NCI-H2029 (cell line): ENCODE measurements around the gene OTUB1.
"Not testable (repeated sequence)": the region's sequence is repeated elsewhere in the genome, so short reads cannot be mapped to it uniquely, and the experiment has no call there.

Experiments used
- DNase-seq: peaks from one replicate; lab custom pipeline; 2025; lab: John Stamatoyannopoulos, UW

OTUB1 gene

DNA sequence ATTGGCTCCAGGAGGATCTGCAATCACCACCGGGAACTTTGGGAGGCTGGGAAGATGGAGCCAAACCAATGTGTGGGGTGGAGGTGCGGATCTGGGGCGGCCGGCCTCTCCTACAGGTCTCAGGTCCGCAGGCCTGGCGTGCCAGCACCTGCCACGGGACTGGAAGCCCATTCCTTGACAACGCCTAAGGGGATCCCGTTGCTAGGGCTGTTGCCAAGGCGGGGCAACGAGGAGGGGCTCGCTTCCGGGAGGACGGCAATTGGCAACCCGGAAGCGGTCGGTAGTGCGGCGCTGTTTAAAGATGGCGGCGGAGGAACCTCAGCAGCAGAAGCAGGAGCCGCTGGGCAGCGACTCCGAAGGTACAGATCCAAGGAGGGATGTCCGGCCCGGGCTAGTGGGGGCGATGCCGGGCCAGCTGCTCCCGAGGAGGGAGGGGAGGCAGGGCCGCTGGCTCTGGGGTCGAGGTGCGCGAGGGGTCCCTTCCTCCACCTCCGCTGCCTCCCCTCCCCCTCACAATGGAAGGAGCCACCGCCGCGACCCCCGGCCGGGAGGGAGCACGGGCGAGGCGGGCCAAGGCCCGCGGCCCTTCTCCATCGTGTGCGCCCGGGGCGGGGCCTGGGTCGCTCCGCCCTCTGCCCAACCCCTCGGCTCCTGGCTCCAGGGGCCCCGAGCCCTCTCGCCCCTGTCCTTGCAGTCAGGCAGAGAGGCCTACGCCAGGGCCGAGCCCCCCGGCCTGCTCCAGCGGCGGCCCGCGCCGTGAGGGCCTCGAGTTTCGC lies at the start of gene OTUB1:
OTUB1 (plus strand) TSS at position 283 of the 776 bp plus-strand sequence; CDS start at position 302, 19 bp downstream.
- peak; percentile 89 for DNase-seq

GRCh38 chr11:63937713-63938478 lies 48.3 kb upstream of the OTUB1 start:
- DNase-seq = no peak

DNA sequence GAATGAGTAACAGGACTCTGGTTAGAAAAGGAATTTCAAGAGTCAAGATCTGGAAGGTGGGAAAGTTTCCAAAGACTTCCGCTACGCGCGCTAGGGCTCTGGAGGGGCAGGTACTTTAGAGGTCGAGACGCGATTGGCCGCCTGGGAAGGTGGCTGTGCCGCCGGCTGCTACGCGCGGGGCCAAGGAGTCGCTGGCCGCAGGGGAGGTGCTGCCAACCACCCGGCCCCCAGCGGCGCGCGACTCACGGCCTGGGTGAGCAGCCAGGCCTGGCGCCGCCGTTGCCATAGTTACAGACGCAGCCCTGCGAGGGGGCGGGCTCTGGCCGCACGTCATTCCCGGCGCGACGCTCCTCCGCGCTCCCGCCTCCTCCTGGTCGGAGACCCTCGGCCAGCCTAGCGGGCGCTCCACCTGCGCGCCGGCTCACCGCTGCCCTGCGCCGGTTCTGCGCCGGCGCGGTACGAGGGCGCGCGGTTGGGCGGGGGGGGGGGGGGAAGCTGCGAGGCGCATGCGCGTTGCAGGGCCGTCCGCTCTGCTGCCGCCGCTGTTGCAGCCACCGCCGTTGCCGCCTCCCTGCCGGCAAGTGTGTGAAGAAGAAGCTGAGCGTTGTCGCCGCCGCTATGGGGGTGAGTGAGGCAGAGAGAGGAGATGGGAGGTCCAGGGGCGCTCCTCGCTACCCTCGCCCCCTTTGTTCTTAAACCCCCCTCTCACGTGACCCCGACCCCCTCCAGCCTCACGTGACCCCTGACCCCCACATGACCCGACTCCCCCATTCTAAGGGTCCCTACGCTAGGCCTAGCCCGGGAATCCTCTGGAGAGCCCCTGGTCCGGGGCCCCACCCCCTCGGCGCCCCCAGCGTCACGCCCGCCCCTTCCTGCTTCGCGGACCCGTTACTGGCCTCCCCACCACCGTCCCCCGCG lies 47.5 kb upstream of the OTUB1 start, which contains the start of gene NAA40:
NAA40 (plus strand) TSS at position 524 of the 918 bp plus-strand sequence; CDS start at position 619, 95 bp downstream.
- peak; percentile 96 for DNase-seq

DNA sequence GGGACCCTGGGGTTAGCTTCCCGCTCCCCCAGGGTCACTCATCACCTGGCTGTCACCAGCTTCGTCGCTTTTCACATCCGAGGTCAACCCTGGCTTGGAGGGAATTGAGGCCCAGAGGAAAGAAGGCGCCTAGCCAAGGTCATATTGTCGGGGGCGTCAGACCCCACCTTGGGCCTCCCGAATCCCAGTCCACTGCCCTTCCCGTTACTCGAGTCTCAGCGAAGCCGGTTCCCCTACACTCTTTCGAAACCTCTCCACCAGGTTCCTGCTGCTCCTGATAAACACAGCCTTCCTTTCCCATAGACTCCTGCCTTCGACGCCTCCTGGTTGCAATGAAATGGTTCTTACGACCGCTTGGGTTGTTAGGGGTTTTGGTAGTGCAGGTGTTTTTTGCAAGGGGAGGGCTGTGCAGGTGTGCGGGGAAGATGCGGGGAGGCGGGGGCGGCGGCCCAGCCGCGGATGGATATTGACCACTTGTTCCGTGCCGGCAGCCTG lies 46.8 kb upstream of the OTUB1 start:
- DNase-seq = no peak

GRCh38 chr11:63940786-63941185 lies 45.5 kb upstream of the OTUB1 start:
- no peak for DNase-seq

- no peak for DNase-seq
Observed at GRCh38 chr11:63941901-63942300, 44.3 kb upstream of the OTUB1 start.

GRCh38 chr11:63942803-63943202 lies 43.4 kb upstream of the OTUB1 start:
- DNase-seq = no peak

DNA sequence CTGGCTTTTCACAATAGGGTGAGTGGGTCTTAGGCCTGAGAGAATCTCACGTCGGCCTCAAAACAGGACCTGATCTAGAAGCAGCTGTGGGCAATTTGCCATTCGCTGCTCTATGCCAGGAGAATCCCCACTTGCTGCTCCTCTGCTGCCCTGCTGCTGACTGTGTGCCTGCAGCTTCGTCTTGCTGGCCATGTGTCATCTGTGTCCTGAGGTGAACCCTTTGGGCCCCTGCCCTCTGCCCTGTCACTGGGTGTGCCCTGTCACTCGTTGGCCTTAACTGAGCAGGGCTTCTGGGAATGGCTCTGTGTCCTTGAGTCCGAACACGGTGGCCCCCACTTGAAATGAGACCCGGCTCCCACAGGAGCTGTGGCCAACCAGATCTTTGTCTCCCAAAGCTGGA lies 41.3 kb upstream of the OTUB1 start:
- DNase-seq = no peak

DNA sequence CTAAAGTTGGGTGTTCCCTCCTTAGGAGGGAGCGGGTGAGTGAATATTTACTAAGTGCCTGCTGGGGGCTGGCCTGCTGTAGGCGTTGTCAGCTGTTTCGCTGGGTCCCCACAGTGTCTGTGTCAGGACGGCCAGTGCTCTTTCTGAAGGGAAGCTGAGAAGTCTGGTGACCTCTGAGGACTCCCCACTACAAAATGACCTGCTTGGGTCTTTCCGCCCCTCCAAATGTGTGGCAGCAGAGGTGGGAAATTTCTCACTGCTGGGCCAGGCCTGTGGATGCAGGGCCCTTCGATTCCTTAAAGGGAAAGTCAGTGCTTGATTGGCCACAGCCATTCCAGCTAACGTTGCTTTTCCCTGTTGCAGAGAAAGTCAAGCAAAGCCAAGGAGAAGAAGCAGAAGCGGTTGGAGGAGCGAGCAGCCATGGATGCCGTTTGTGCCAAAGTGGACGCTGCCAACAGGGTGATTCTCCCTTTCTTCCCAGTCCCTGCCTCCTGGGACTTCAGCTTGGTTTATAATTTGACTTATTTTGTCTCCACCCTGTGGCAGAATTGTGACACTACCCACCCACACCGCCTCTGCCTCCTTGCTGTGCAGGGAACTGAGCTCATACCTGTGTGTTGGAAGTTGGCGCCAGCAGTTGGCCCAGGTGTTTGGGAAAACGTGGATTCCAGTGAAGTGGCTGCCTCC lies 40.6 kb upstream of the OTUB1 start:
- DNase-seq = peak; percentile 62

DNA sequence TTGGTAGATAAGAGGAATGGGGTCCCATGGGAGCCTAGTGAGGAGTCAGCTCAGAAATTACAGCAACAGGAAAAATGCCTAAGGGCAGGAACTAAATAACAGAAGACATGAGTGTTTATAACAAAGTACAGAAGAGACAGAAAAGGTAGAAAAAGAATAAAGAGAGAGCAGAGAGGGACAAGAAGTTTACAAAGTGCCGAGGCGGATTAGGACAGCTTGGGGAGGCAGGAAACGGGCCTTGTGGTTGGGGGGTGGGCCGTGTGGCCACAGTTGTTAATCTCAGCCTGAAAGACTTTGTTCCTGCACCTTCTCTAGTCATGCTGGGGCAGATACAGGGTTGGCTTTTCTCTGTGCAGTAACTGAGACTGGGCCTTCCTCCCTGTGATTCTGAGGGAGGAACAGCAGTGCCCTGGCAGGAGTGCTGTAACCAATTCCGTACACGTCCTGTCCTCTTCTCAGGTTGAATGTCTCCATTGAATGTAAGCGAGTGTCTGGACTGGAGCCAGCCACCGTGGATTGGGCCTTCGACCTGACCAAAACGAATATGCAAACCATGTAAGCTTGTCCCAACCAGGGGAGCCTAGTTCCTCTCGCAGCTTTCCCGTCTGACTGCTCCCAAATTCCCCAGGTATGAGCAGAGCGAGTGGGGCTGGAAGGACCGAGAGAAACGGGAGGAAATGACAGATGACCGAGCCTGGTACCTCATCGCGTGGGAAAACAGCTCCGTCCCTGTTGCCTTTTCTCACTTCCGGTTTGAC lies 34.3 kb upstream of the OTUB1 start:
- DNase-seq = no peak

DNA sequence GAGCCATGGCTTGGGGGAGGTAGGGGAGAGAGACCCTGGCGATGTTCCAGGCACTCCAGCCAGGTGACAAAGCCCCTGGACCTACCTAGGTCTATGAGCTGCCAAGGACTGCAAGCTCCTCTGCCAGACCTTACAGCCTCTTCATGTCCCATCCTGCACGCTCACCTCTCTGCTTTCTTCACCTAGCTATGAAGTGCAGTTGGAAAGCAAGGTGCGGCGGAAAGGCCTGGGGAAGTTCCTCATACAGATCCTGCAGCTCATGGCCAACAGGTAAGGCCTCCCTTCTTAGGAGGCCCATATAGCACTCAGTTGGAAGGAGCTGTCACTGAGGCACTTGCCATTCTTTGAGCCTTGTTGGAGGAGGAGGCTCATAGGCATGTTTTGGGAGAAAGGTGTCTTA lies 33.7 kb upstream of the OTUB1 start:
- DNase-seq = no peak

GRCh38 chr11:63958008-63958407 lies 28.2 kb upstream of the OTUB1 start:
- no peak for DNase-seq

DNA sequence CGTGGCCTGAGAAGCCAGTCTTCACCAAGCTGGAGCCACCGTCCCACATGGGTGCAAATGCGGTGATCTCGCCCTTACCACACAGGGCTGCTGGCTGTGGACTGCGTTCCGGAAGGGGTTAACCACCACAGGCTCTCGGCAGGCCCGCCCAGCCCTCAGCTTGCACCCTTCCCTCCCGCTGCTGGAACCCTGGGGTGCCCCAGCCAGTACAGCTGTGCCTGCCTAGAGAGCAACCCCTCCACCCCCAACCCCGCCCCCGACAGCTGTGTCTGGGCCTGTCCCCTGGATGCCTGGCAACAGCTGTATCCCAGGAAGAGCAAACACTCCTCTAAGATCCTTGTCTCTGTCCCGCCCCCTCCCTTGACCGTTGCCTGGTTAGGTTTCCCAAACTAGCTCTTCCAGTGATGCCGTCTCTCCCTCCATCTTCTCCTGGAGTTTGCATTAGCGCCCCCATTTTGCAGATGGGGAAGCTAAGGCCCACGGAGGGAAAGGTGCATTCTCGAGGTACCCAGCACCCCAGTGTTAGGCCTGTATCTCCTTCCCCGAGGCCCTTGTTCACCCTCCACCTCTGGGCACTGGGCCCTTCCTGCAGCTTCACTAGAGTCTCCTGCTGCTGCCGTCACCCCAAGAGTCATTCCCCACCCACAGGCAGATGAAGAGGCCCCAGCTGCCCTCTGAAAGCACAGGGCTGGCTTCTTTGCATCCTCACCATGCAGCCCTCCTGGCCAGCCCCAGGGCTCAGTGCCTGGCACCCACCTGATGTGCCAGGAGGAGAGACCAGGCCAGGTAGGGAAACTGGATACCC lies 24.4 kb upstream of the OTUB1 start:
- DNase-seq = peak; percentile 76

DNA sequence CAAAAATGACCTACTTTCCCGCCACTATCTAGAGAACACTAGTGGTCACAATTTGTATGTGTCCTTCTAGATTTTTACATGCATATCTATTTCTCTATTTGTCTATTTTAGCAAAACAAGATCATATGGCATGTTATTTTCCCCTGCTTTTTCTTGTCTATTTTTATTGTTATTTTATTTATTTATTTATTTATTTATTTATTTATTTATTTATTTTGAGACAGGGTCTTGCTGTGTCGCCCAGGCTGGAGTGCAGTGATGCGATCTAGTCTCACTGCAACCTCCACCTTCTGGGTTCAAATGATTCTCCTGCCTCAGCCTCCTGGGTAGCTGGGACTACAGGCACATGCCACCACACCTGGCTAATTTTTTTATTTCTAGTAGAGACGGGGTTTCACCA lies 22.3 kb upstream of the OTUB1 start:
- not testable (repeated sequence) for DNase-seq

GRCh38 chr11:63966444-63966843 lies 19.8 kb upstream of the OTUB1 start:
- no peak for DNase-seq

DNA sequence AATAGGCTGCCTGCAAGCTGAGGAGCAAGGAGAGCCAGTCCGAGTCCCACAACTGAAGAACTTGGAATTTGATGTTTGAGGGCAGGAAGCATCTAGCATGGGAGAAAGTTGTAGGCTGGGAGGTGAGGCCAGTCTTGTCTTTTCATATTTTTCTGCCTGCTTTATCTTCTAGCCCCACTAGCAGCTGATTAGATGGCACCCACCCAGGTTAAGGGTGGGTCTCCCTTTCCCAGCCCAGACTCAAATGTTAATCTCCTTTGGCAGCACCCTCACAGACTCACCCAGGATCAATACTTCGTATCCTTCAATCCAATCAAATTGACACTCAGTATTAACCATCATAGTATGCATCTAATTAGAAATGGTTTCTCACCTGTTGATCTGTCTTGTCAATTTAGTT lies 16.8 kb upstream of the OTUB1 start:
- DNase-seq = no peak

DNA sequence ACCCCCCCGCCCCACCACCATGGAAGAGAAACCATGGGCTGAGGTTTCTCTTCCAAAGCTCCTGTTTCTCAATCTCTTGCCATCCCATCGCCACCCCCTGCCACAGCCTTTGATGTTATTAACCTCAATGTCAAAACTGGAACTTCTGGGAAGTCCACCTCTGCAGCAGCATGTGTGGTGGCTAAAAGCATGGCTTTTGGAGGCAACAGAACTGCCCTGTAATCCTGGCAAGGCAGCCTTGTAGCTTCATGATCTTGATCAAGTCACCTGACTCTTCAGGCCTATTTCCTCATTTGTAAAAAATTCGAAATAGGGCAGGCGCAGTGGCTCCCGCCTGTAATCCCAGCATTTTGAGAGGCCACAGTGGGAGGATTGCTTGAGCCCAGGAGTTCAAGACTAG lies 15.3 kb upstream of the OTUB1 start:
- no peak for DNase-seq

DNA sequence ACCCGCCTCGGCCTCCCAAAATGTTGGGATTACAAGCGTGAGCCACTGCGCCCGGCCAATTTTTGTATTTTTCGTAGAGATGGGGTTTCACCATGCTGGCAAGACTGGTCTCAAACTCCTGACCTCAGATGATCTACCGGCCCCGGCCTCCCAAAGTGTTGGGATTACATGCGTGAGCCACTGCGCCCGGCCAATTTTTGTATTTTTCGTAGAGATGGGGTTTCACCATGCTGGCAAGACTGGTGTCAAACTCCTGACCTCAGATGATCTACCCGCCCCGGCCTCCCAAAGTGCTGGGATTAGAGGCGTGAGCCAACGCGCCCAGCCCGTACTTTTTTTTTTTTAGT lies 12.4 kb upstream of the OTUB1 start:
- DNase-seq = not testable (repeated sequence)

DNA sequence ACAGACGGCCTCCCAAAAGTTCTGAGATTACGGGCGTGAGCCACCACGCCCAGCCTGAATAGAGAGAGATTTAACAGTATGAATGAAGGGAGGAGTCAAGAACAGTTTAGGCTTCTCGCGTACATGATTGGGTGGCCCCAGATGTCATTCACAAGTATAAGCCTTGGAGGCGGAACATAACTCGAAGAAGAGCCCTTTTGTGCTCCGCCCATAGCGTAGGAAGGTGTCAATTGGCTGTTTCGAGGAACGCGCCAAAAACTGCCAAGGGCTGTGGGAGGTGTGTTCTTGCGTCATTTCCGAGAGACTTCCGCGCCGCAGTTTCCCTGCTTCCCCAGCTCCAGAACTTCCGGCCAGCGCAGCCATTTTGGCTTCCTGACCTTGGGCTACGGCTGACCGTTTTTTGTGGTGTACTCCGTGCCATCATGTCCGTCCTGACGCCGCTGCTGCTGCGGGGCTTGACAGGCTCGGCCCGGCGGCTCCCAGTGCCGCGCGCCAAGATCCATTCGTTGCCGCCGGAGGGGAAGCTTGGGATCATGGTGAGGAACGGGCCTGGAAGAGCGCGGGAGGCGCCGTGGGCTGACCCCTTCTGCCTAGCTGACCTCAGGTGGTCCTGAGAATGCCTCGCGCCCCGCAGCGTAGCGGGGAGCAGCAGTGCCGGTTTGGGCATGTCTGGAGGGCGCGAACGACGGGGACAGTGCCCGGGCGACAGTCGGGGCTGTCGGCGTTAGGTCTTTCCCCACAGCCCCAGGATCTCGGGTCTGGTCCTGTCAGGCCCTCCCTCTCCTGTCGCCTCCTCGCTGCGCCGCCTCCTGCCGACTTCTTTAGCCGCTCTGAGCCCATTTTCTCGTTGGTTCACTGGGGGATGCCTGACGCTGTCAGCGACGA lies 11.7 kb upstream of the OTUB1 start, which contains the start of gene COX8A:
COX8A (plus strand) TSS at position 362 of the 885 bp plus-strand sequence; CDS start at position 423, 61 bp downstream.
- peak; percentile 99 for DNase-seq
